ENCODE data around the gene DTNBP1.

Gene DTNBP1

DNA sequence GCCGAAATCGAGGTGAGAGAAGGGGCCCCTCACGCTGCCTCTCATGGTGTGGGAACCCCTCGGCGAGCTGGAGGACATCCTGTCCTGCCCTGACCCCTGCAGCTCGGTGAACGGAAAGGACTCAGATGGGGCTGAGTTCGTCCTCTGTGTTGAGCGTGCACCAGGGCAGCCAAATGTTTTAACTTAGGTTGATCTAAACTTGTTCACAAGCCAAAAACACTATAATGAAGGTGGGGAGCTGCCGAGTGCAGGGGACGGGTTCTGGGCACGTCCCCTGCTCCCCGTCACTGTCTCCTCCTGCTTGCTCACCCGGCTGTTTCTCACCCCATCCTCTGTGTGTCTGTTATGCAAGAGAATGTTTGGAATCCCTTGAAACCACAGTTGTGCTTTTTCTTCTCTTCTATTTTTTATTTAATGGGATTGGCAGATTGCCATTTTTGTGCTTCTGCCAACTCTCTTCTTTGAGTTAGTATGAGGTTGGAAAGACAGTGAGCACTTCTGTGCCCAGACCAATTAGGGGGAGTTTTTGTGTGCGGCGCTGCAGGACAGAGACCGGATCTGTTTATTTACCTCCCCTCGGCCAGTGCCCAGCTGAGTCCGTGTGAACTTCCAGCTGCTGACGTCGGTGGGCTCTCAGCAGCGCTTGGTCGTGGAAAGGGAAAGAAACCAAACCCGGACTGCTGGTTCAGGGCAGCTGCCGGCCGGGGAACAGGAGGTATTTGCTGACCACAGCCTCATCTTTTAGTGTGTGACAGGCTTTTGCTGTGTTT lies 158.1 kb downstream of the DTNBP1 start:
- no peak for DNase-seq (ENCODE audit: low spot score)
- in situ Hi-C loops (cut with MboI; ENCODE audit: low pct_unique_long_range_greater_than_20kb, low sequenced_read_pairs, unreplicated experiment) = no loop called here
- TF ChIP-seq, protein P1, sequence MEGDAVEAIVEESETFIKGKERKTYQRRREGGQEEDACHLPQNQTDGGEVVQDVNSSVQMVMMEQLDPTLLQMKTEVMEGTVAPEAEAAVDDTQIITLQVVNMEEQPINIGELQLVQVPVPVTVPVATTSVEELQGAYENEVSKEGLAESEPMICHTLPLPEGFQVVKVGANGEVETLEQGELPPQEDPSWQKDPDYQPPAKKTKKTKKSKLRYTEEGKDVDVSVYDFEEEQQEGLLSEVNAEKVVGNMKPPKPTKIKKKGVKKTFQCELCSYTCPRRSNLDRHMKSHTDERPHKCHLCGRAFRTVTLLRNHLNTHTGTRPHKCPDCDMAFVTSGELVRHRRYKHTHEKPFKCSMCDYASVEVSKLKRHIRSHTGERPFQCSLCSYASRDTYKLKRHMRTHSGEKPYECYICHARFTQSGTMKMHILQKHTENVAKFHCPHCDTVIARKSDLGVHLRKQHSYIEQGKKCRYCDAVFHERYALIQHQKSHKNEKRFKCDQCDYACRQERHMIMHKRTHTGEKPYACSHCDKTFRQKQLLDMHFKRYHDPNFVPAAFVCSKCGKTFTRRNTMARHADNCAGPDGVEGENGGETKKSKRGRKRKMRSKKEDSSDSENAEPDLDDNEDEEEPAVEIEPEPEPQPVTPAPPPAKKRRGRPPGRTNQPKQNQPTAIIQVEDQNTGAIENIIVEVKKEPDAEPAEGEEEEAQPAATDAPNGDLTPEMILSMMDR (IDR thresholded peaks at IDR 0.05; ENCODE audit: extremely low read depth, insufficient read depth, missing control alignments) = no peak

DNA sequence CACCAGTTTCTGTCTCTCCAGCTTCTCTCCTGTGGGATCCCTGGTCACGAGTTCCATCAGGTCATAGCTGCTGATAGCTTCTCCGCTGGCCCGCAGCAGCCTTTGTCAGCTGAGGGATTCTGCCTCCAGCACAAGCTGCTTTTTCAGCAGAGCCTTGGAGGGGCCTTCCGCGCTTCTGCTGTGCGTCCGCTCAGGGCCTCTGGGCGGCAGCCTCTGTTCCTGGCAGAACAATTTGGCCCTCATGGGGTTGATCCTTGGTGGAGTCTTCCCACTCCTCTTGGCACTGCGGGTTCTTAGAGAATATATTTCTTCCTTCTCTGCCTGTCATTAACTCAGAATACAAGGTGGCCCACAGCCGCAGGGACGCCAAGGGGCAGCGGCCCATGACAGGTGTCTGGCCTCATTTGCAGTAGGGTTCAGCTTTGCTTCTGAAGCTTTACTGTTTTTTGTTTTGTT lies 158.8 kb downstream of the DTNBP1 start:
- in situ Hi-C loops (cut with MboI; ENCODE audit: low pct_unique_long_range_greater_than_20kb, low sequenced_read_pairs, unreplicated experiment) = no loop called here
- TF ChIP-seq, protein P1 (IDR thresholded peaks at IDR 0.05; ENCODE audit: extremely low read depth, insufficient read depth, missing control alignments) = no peak
- DNase-seq (ENCODE audit: low spot score) = no peak

DNA sequence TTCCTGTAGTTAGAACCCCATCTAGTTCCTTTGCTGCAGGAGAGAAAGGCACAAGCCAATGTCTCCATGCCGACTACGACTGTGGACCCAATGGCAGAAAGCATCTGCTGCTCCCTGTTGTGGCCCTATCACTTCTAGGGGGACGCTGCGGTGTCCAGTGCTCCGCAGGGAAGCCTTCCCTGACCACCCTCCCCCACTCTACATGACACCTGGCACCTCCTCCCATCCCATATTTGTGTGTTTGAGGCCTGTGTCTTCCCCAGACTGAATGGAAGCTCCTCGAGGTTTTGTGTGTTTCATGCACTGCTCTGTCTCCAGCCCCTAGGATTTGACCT lies 159.5 kb downstream of the DTNBP1 start:
- TF ChIP-seq, protein P1 (IDR thresholded peaks at IDR 0.05; ENCODE audit: extremely low read depth, insufficient read depth, missing control alignments) = no peak
- in situ Hi-C loops (cut with MboI; ENCODE audit: low pct_unique_long_range_greater_than_20kb, low sequenced_read_pairs, unreplicated experiment) = no loop called here
- no peak for DNase-seq (ENCODE audit: low spot score)

DNA sequence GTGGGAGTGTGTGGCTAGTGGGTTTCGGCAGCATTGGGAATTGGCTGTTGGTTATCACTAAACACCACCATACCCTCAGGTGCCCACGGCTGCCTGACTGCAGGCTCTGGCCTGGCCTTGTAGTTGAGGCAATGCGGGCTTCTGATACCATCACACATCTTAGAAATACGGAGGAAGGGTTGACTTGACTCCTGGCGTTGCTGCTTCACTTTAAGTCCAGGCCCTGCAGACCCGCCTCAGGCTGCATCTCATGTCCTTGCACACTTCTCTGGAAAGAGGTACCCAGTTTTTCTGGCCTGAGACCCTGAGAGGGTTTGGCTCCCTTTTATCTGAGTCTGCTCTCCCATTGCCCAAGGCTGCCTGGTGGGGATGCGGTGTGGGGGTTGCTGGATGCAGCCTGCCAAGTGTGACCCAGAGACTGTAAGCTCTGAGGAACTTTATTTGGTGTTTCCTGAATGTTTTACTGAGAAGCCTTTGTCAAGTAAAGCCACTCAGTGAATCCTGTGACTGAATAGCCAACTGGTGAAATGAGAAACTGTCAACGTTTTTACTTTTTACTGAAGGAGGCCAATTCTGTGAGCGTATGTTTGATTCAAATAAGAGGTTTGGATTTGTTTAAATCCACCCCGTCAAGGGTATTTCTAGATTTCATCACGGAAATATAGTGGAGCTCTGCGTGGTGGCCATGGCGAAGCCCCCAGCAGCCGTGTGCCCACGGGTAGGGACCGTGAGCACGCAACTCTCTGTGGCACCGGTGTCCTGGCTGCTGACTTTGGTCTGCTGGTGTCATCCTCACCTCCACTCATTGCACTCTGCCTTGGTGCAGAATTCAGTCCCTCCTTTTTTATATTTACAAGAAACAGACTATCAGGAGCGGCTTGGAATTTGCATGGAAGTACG lies 160.1 kb downstream of the DTNBP1 start:
- in situ Hi-C loops (cut with MboI; ENCODE audit: low pct_unique_long_range_greater_than_20kb, low sequenced_read_pairs, unreplicated experiment) = no loop called here
- TF ChIP-seq, protein P1 (IDR thresholded peaks at IDR 0.05; ENCODE audit: extremely low read depth, insufficient read depth, missing control alignments) = no peak
- DNase-seq (ENCODE audit: low spot score) = no peak

DNA sequence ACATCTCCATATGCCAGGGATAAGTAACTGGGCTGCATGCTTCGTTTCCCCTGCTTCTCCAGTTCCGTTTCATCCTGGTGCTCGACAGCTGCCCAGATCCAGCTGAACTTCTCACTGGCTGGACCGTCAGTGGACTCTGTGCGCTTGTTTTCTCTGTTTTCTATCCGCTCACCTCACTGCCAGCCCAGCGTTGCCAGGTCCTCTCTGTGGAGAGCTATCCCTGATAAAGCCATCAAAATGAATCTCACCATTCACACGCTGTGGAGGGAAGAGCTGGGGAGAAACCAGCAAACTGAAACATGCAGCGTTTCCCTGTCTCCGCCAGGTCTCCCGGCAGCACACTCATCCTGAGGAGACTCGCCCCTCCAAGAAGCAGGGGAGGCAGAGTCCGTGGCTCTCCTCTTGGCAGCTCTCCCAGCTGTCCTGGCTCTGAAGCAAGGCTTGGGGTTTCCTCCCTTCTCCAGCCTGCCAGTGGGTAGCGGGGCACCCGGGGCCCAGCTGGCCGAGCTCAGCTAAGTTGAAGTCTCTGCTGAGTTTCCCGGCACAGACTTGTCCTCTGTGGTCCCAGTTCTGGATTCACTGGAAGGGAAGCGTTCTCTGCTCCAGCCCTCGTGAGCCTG lies 160.9 kb downstream of the DTNBP1 start:
- in situ Hi-C loops (cut with MboI; ENCODE audit: low pct_unique_long_range_greater_than_20kb, low sequenced_read_pairs, unreplicated experiment) = no loop called here
- TF ChIP-seq, protein P1 (IDR thresholded peaks at IDR 0.05; ENCODE audit: extremely low read depth, insufficient read depth, missing control alignments) = no peak
- DNase-seq (ENCODE audit: low spot score) = no peak

All from GM13977 (cell line).